Caco-2 (cell line): ENCODE measurements around the gene ST6GALNAC5. TPM values are rescaled to one million over a fixed set of nuclear protein-coding genes. Genes with fewer than 3 reads are reported as not detected.

ENCODE experiments used
- BruUV-seq: library from RNA; stranded (reverse); fragments of 400-500 nt; replicated peaks from 2 replicates; lab custom pipeline; 2021; lab: Mats Ljungman, UMichigan
- CTCF ChIA-PET: fragments of 300-600 bp; sonication (Branson Sonifier 250); formaldehyde crosslinking; loops from one replicate; lab custom pipeline; 2022; ENCODE audit warnings: antibody characterized with exemption; lab: Charles Lee
- POLR2A ChIA-PET: fragments of 300-600 bp; sonication (Branson Sonifier 250); formaldehyde crosslinking; loops from one replicate; lab custom pipeline; 2022; ENCODE audit warnings: antibody characterized with exemption; lab: Charles Lee
- DNase-seq, 2 experiments: peaks; one replicate each; pipeline versions ENCODE4 v3.0.0 to v3.0.0-alpha.2; 2020 to 2022
- H3K27me3 ChIP-seq: replicated peaks from 2 replicates; pipeline ENCODE4 v1.6.0; 2011; ENCODE audit warnings: low read length; ENCODE audit not compliant: control insufficient read depth, insufficient read depth
- H3K36me3 ChIP-seq: 2 replicates; pipeline ENCODE4 v1.5.1; 2011; ENCODE audit warnings: low read length; ENCODE audit not compliant: control insufficient read depth, insufficient read depth
- H3K4me1 ChIP-seq: fragments of 250-450 bp; sonication (Bioruptor Pico); 2 replicates; pipeline ENCODE4 v1.5.1; 2020; ENCODE audit warnings: mild to moderate bottlenecking
- H3K4me3 ChIP-seq: 2 replicates; pipeline ENCODE4 v1.5.1; 2011; ENCODE audit warnings: low read depth, mild to moderate bottlenecking, control low read depth, low read length
- H3K9me3 ChIP-seq: fragments of 250-450 bp; sonication (Bioruptor Pico); 2 replicates; pipeline ENCODE4 v1.5.1; 2020; ENCODE audit warnings: mild to moderate bottlenecking, moderate library complexity
- H3K27ac Mint-ChIP-seq: one replicate; pipeline ENCODE4 v1.8.0; 2022; ENCODE audit warnings: mixed read lengths; ENCODE audit not compliant: unreplicated experiment
- H3K27me3 Mint-ChIP-seq: one replicate; pipeline ENCODE4 v1.8.0; 2022; ENCODE audit warnings: mixed read lengths; ENCODE audit not compliant: insufficient read depth, unreplicated experiment
- H3K36me3 Mint-ChIP-seq: one replicate; pipeline ENCODE4 v1.8.0; 2022; ENCODE audit warnings: mild to moderate bottlenecking, mixed read lengths; ENCODE audit not compliant: insufficient read depth, unreplicated experiment
- H3K4me1 Mint-ChIP-seq: one replicate; pipeline ENCODE4 v1.8.0; 2022; ENCODE audit warnings: low read depth, mixed read lengths; ENCODE audit not compliant: unreplicated experiment
- H3K4me3 Mint-ChIP-seq: one replicate; pipeline ENCODE4 v1.8.0; 2022; ENCODE audit warnings: mild to moderate bottlenecking, moderate library complexity, mixed read lengths; ENCODE audit not compliant: unreplicated experiment
- H3K9me3 Mint-ChIP-seq: one replicate; pipeline ENCODE4 v1.8.0; 2022; ENCODE audit warnings: mixed read lengths; ENCODE audit not compliant: unreplicated experiment
- CTCF ChIP-seq, 2 experiments: fragments of 200-600 bp in 1 of 2; IDR thresholded peaks; 1 replicate in 1 of 2; 2 replicates in 1 of 2; pipeline versions ENCODE4 v1.5.1 to v1.8.0; 2011 to 2022; ENCODE audit warnings: antibody characterized with exemption in 1 of 2, control low read depth in 1 of 2, inconsistent platforms in 1 of 2, low read depth in 1 of 2, low read length in 1 of 2, mild to moderate bottlenecking in 1 of 2, moderate library complexity in 1 of 2; ENCODE audit not compliant: insufficient read depth in 1 of 2, severe bottlenecking in 1 of 2, unreplicated experiment in 1 of 2
- intact Hi-C: fragments of 100-400 bp; cut with micrococcal nuclease; formaldehyde crosslinking; loops from one replicate; pipeline ENCODE4 v1.10.0; 2022; ENCODE audit not compliant: unreplicated experiment
- total RNA-seq: library from RNA; stranded (reverse); gene quantifications from 2 replicates; pipeline ENCODE4 v1.2.3, GENCODE V29; 2022

Gene ST6GALNAC5
- total RNA-seq, 1 experiment from 2014 or later, result 0.09 TPM

GRCh38 chr1:76865696-76866286, 1.5 kb upstream of the ST6GALNAC5 start:
- no peak for DNase-seq
- Mint-ChIP-seq H3K9me3 (no peaks in the 10 kb centered on the region), H3K4me3 (no peak overlapping the region), H3K27me3 (peaks cover 16% of the 10 kb centered on the region), H3K4me1 (no peaks in the 10 kb centered on the region), H3K27ac (no peak overlapping the region), H3K36me3 (no peaks in the 10 kb centered on the region)
- Histone ChIP-seq H3K4me1 (no peaks in the 10 kb centered on the region), H3K4me3 (no peak overlapping the region), H3K9me3 (no peaks in the 10 kb centered on the region), H3K27me3 (no peaks in the 10 kb centered on the region), H3K36me3 (no peaks in the 10 kb centered on the region)
- ChIA-PET POLR2A (no interaction called here), CTCF (no interaction called here)
- no peak for TF ChIP-seq CTCF (IDR thresholded peaks at IDR 0.05; ENCODE audit: insufficient read depth in 1 of 2, low read depth in 1 of 2, low read length in 1 of 2, severe bottlenecking in 1 of 2, unreplicated experiment in 1 of 2)
- intact Hi-C loops, result no loop called here
- no TSS peak for BruUV-seq

- Histone ChIP-seq H3K4me3 (no peak overlapping the region), H3K4me1 (no peaks in the 10 kb centered on the region), H3K27me3 (no peaks in the 10 kb centered on the region), H3K36me3 (no peaks in the 10 kb centered on the region), H3K9me3 (no peaks in the 10 kb centered on the region)
- no TSS peak for BruUV-seq
- Mint-ChIP-seq H3K36me3 (no peaks in the 10 kb centered on the region), H3K27me3 (peaks cover 16% of the 10 kb centered on the region), H3K9me3 (no peaks in the 10 kb centered on the region), H3K4me3 (no peak overlapping the region), H3K4me1 (no peaks in the 10 kb centered on the region), H3K27ac (no peak overlapping the region)
- no peak for TF ChIP-seq CTCF (IDR thresholded peaks at IDR 0.05; ENCODE audit: insufficient read depth in 1 of 2, low read depth in 1 of 2, low read length in 1 of 2, severe bottlenecking in 1 of 2, unreplicated experiment in 1 of 2)
- CTCF ChIA-PET, result no interaction called here
- intact Hi-C loops, result no loop called here
- no peak for DNase-seq
- POLR2A ChIA-PET, result no interaction called here
These were observed 714 bp upstream of the ST6GALNAC5 start for GRCh38 chr1:76866566-76866965.

DNA sequence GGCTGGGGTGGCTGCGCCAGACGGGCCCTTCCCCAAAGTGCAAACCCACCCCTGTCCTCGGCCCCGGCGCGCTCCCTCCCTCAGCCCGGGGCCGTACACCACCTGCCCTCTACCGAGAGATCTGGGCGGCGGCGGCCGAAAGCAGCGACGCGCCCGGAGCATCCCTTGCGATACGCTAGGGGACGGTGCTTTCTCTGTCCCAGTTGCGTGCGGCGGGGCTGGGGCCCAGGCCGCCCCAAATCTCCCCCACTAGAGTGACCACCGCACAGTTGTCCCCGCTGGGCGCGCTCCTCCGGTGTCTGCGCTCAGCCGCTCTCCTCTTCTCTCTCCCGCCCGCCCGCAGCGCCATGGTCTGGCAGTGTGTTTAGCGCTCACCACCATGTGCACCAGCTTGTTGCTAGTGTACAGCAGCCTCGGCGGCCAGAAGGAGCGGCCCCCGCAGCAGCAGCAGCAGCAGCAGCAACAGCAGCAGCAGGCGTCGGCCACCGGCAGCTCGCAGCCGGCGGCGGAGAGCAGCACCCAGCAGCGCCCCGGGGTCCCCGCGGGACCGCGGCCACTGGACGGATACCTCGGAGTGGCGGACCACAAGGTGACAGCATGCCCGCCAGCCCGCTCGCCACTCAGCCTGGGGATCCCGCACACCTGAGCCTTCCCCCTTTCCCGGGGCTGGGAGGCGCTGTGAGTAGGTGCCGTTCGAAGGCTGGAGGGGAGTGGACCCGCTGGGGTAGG, 1.0 kb downstream of the ST6GALNAC5 start:
- intact Hi-C loops, result no loop called here
- no peak overlapping the region for H3K27ac Mint-ChIP-seq
- CTCF ChIA-PET, result no interaction called here

More for the DNA sequence above, 1.0 kb downstream of the ST6GALNAC5 start:
- no peak overlapping the region for H3K4me3 Mint-ChIP-seq
- H3K4me1 Mint-ChIP-seq, result no peaks in the 10 kb centered on the region
- no peak for DNase-seq
- POLR2A ChIA-PET, result no interaction called here
- BruUV-seq, result no TSS peak
- Histone ChIP-seq H3K27me3 (no peaks in the 10 kb centered on the region), H3K36me3 (no peaks in the 10 kb centered on the region), H3K4me1 (no peaks in the 10 kb centered on the region), H3K4me3 (no peak overlapping the region), H3K9me3 (no peaks in the 10 kb centered on the region)
- no peaks in the 10 kb centered on the region for H3K36me3 Mint-ChIP-seq
- H3K27me3 Mint-ChIP-seq, result peaks cover 12% of the 10 kb centered on the region
- H3K9me3 Mint-ChIP-seq, result peaks cover 6% of the 10 kb centered on the region
- no peak for TF ChIP-seq CTCF (IDR thresholded peaks at IDR 0.05; ENCODE audit: insufficient read depth in 1 of 2, low read depth in 1 of 2, low read length in 1 of 2, severe bottlenecking in 1 of 2, unreplicated experiment in 1 of 2)
